D721Med (cell line): ENCODE results near the gene CIP2A.
"Not testable (repeated sequence)": the region's sequence is repeated elsewhere in the genome, so short reads cannot be mapped to it uniquely, and the experiment has no call there.

ENCODE experiments used
- DNase-seq: peaks from one replicate; pipeline ENCODE4 v3.0.0; 2011; ENCODE audit warnings: low spot score; ENCODE audit not compliant: insufficient read length
- FAIRE-seq: peaks from 2 replicates; lab custom pipeline; 2011; peaks lifted over from hg19 to GRCh38; lab: Jason Lieb, UNC
- CTCF ChIP-seq: IDR thresholded peaks from 2 replicates; pipeline ENCODE4 v1.5.1; 2012; ENCODE audit warnings: mild to moderate bottlenecking, control low read depth; ENCODE audit not compliant: insufficient read depth; ENCODE audit errors: missing control alignments

CIP2A gene

DNA sequence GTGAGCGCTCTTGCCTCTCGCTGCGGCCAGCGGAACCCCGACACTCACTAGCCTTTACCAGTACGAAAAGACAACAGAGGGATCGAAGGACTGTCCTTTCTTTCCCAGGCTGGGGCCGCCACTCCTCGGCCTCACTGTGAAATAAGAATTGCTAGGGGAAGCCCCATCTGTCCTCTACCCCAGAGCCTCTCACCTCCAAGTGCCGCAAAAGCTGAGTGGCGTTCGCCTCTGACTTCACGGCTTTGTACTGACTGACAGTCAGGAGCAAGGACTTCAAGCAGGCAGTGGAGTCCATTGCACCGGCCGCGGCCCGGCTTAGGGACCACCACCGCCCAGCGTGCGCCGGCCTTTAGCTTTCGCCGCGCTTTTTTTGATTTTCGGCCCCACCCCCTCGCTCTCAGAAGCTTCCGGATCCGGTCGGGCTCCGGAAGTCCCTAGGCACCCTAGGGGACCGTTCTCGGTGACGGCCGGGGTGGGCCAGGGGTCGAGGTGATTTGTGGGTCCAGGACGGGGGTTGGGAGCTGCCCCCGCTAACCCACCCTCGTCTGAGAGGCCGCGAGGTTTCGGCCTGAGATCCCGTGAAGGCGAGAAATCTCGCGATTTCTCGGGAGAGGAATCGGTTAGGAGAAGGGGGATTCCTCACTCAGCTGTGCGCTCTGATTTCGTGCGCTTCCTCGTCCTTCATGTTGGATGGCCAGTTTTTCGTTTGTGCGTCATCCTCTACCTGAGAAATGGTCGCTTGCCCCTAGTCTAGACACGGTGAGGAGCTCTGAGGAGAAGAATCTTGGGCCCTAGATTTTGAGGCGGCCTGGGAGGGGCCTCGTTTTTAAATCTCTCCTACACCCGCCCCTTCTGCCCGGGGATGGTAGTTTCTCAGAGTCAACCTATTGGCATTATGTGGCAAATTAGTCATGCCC is at the start of gene CIP2A, which contains the start of gene DZIP3:
Gene CIP2A, minus strand, starts transcription at position 358 of the 917 bp plus-strand sequence. Its CDS starts 63 bp downstream, at position 295.
Gene DZIP3, plus strand, starts transcription at position 642 of the 917 bp plus-strand sequence. CDS start 15,685 bp downstream, outside the sequence.
- FAIRE-seq = no peak
- peak; percentile 51 for DNase-seq
- no peak for TF ChIP-seq CTCF

- no peak for FAIRE-seq
- no peak for DNase-seq
- no peak for TF ChIP-seq CTCF
Measured at GRCh38 chr3:108629974-108630373, 40.7 kb upstream of the CIP2A start.

DNA sequence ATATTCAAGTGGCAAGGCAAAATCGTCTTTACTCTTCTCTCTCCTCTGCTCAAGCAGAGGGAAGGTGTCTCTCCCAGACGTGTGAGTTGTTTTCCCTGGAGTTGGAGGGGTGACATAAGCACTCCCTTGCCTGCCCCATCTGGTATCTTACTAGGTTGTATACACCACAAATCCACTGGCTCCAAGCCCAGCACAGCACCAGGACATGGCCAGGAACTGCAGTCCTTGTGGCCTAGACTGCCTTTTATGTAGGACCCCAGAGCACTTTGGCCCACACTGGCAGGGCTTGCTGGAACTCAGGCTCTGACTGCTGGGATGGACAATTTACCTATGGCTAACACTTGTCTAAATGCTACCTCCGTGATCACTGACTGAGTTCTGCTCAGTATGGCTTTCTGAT is 34.3 kb upstream of the CIP2A start:
- DNase-seq (no peak), FAIRE-seq (no peak)
- TF ChIP-seq CTCF = no peak

DNA sequence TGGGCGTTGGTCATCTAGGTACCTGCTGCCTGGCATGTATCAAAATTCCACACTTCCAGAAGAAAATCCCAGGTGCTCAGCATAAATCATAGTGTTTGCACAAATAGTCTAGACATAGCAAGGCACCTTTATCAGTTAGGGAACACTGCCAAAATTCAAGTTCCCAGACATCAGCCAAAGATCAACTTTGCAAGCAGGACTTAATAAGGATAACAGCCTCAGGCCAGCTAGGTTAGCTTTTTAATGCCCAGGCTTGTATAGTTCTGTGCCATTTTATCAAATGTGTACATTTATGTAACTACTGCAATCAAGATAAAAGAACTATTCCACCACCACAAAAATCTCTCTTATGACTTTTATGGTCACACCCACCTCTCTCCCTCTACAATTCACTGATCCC is 31.0 kb upstream of the CIP2A start:
- FAIRE-seq (no peak), DNase-seq (no peak)
- no peak for TF ChIP-seq CTCF

- not testable (repeated sequence) for FAIRE-seq, DNase-seq
Measured at GRCh38 chr3:108616090-108616489, 26.9 kb upstream of the CIP2A start.

GRCh38 chr3:108610651-108611050 is 21.4 kb upstream of the CIP2A start:
- FAIRE-seq (no peak), DNase-seq (no peak)
- TF ChIP-seq CTCF = no peak

DNA sequence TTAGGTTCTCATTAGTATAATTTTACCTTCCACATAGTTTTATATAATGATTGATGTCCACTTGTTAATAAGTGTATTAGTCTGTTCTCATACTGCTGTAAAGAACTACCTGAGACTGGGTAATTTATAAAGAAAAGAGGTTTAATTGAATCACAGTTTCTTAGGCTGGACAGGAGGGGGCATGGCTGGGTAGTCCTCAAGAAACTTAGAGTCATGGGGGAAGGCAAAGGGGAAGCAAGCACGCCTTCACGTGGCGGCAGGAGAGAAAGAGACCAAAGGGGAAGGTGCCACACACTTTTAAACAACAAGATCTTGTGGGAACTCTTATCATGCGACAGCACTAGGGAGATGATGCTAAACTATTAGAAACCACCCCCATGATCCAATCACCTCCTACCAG is 19.5 kb upstream of the CIP2A start:
- TF ChIP-seq CTCF = no peak
- DNase-seq (no peak), FAIRE-seq (no peak)
